ENCODE measurements around the gene GATD1. TPM values are rescaled to one million over a fixed set of nuclear protein-coding genes. Genes with fewer than 3 reads are reported as not detected.

The GATD1 gene
- total RNA-seq, 4 donors from 2014 or later: 47.6 to 81.7 (median 52.9) TPM

DNA sequence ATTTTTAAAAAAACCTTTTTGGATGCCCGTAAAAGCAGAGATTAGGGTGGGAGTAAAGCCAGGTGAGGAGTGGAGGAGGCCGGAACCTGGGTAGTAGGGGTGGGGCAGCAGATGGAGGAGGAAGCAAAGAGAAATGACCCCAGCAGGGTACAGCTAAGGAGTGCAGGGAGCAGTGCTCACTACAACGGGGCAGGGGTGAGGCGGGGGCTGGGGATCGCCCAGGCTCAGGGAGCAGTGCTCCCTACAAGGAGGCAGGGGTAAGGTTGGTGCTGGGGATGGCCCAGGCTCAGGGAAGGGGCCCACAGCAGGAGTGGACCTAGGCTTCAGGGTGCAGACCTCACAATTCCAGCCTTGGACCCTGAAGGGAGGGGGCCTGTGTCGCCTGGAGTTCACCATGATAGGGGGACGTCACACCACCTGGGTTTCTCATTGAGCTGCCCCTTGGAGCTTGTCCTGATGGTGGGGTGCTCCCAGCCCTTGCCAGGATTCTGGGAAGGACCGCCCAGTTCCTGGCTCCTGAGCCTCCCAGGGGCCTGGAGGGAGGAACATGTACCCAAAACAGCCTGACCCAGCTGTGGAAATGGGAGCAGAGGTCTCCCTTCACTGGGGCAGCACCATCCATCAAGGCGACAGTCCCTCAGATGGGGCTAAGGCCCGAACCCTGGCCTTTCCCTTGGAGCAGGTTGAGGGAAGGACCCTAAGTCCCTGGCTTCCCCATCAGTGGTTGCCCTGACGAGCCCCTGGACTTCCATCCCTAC is 38.6 kb upstream of the GATD1 start:
- Histone ChIP-seq H3K27me3 (no peaks in the 10 kb centered on the region), H3K4me3 (no peak overlapping the region), H3K4me1 (peaks cover 10 to 20% (median 15%) of the 10 kb centered on the region in 4 donors), H3K27ac (no peak overlapping the region), H3K36me3 (peaks cover 0 to 26% (median 0%) of the 10 kb centered on the region in 3 donors), H3K9me3 (no peaks in the 10 kb centered on the region)
- no peak for TF ChIP-seq POLR2A (IDR thresholded peaks at IDR 0.05)
- TF ChIP-seq, protein P1, sequence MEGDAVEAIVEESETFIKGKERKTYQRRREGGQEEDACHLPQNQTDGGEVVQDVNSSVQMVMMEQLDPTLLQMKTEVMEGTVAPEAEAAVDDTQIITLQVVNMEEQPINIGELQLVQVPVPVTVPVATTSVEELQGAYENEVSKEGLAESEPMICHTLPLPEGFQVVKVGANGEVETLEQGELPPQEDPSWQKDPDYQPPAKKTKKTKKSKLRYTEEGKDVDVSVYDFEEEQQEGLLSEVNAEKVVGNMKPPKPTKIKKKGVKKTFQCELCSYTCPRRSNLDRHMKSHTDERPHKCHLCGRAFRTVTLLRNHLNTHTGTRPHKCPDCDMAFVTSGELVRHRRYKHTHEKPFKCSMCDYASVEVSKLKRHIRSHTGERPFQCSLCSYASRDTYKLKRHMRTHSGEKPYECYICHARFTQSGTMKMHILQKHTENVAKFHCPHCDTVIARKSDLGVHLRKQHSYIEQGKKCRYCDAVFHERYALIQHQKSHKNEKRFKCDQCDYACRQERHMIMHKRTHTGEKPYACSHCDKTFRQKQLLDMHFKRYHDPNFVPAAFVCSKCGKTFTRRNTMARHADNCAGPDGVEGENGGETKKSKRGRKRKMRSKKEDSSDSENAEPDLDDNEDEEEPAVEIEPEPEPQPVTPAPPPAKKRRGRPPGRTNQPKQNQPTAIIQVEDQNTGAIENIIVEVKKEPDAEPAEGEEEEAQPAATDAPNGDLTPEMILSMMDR (IDR thresholded peaks at IDR 0.05): no peak
- no peak for DNase-seq

DNA sequence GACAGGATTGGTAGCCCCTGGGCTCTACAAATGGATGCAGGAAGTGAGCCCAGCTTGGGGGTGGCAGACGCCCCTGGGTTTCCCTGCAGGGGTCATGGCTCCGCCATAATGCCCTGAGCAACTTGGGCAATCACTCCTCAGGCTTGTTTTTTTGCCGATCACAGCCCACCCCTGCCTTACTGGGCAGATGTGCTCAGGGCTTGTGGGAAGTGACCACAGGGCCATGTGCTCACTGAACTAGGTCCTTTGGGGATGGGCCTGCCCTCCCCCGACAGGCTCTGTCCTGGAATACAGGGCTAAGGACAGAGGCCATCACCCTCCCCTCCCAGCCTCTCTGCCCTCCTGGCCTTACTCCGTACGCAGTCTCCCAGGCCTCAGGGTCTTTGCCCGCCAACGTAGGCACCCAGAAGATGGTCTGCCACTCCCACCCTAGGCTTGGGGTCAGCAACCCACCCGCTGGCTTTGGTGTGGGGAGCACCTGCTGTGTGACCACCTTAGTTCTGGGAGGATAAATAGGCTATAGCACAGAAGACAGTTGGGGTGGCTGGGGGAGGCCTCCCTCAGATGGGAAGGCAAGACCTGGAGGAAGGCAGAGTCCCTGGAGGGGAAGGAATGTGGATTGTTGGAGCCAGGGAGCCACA is 36.3 kb upstream of the GATD1 start:
- Histone ChIP-seq H3K9me3 (no peaks in the 10 kb centered on the region), H3K36me3 (peaks cover 0 to 26% (median 0%) of the 10 kb centered on the region in 3 donors), H3K27ac (no peak overlapping the region), H3K27me3 (no peaks in the 10 kb centered on the region), H3K4me1 (peaks cover 7 to 17% (median 11%) of the 10 kb centered on the region in 4 donors), H3K4me3 (no peak overlapping the region)
- no peak for DNase-seq
- TF ChIP-seq, protein P1 (IDR thresholded peaks at IDR 0.05): no peak
- TF ChIP-seq POLR2A (IDR thresholded peaks at IDR 0.05): no peak

DNA sequence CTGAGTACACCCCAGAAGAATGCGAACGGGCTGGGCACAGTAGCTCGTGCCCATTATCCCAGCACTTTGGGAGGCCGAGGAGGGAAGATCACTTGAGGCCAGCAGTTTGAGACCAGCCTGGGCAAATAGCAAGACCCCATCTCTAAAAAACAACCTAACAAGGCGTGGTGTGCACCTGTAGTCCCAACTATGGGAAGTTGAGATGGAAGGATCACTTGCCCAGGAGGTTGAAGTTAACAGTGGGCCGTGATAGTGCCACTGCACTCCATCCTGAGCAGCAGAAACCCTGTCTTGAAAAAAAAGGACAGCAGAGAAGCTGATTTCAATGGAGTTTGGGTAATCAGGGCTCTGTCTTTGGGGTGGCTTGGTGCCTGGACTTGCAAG is 35.8 kb upstream of the GATD1 start:
- H3K4me1 ChIP-seq: peaks cover 11 to 21% (median 15%) of the 10 kb centered on the region in 4 donors
- peaks cover 0 to 26% (median 0%) of the 10 kb centered on the region in 3 donors for H3K36me3 ChIP-seq
- TF ChIP-seq POLR2A (IDR thresholded peaks at IDR 0.05): no peak
- TF ChIP-seq, protein P1 (IDR thresholded peaks at IDR 0.05): no peak
- no peak overlapping the region for H3K27ac ChIP-seq
- no peak for DNase-seq
- no peak overlapping the region for H3K4me3 ChIP-seq
- no peaks in the 10 kb centered on the region for H3K27me3 ChIP-seq
- H3K9me3 ChIP-seq: no peaks in the 10 kb centered on the region

GRCh38 chr11:812390-812789 is 35.1 kb upstream of the GATD1 start:
- TF ChIP-seq, protein P1 (IDR thresholded peaks at IDR 0.05): no peak
- no peak for TF ChIP-seq POLR2A (IDR thresholded peaks at IDR 0.05)
- Histone ChIP-seq H3K4me1 (peaks cover 11 to 27% (median 15%) of the 10 kb centered on the region in 4 donors), H3K27me3 (no peaks in the 10 kb centered on the region), H3K36me3 (peaks cover 0 to 26% (median 0%) of the 10 kb centered on the region in 3 donors), H3K9me3 (no peaks in the 10 kb centered on the region), H3K4me3 (no peak overlapping the region), H3K27ac (no peak overlapping the region)
- no peak for DNase-seq

DNA sequence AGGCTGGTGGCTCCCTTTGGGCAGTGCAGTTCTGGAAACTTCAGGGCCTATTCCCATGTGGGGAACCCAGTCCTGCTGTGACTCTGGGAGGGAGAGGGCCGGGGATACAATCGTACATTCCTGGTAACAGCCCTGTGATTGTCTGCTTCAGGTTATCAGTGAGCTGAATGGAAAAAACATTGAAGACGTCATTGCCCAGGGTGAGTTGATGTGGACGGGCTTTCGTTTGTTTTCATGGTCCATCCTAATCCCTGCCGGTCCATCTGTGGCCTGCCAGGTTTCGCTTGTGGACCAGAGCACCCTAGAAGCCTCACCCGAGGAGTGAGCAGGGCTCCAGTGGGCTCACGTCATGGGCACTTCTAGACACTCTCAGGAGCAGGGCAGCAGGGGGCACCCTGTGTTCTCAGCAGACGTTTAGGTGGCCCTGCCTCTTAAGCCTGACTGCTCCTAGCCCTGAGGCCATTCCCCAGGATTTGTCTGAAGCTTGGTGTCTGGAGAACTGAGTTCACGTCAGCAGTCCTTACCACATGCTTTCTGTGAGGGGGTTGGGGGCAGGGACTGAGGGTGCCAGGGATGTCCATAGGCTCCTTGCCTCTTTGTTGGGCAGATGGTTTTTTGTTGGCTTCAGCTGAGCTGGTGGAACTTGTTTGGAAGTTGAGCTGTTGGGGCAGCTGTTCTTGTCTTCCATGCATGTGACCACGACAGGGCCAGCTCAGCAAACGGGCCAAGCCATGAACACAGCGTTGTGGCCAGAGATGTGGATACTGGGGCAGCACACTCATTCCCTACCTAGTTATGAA is 34.4 kb upstream of the GATD1 start:
- Histone ChIP-seq H3K36me3 (peaks cover 0 to 26% (median 0%) of the 10 kb centered on the region in 3 donors), H3K4me3 (peak overlapping the region in 1 of 4 donors; percentile 28), H3K4me1 (peaks cover 11 to 28% (median 15%) of the 10 kb centered on the region in 4 donors)

More for the DNA sequence above, 34.4 kb upstream of the GATD1 start:
- peak overlapping the region in 2 of 4 donors; percentile 11 to 19 for H3K27ac ChIP-seq
- no peaks in the 10 kb centered on the region for H3K27me3 ChIP-seq
- TF ChIP-seq POLR2A (IDR thresholded peaks at IDR 0.05): no peak
- TF ChIP-seq, protein P1 (IDR thresholded peaks at IDR 0.05): peak in 1 of 6 experiments; percentile 21
- DNase-seq: no peak
- no peaks in the 10 kb centered on the region for H3K9me3 ChIP-seq

Measured in Peyer's patch (tissue), 4 donors.